KMS-11 (cell line): ENCODE results near the gene RRP1B.
"Not testable (repeated sequence)": the region's sequence is repeated elsewhere in the genome, so short reads cannot be mapped to it uniquely, and the experiment has no call there.

ENCODE experiments used
- H2AFZ ChIP-seq: fragments of 200-600 bp; sonication (generic); 2 replicates; pipeline ENCODE4 v1.6.1; 2016; ENCODE audit warnings: antibody characterized with exemption, mixed run types, low read depth
- H3K27ac ChIP-seq: fragments of 200-600 bp; sonication (generic); 2 replicates; pipeline ENCODE4 v1.6.1; 2016; ENCODE audit warnings: mild to moderate bottlenecking, mixed run types
- H3K27me3 ChIP-seq: fragments of 200-600 bp; sonication (generic); 2 replicates; pipeline ENCODE4 v1.6.1; 2017; ENCODE audit warnings: mild to moderate bottlenecking, low read depth, mixed run types, moderate library complexity; ENCODE audit not compliant: insufficient read depth
- H3K36me3 ChIP-seq: fragments of 200-600 bp; sonication (generic); 2 replicates; pipeline ENCODE4 v1.6.1; 2017; ENCODE audit warnings: mild to moderate bottlenecking, mixed run types; ENCODE audit not compliant: insufficient read depth
- H3K4me1 ChIP-seq: fragments of 200-600 bp; sonication (generic); 2 replicates; pipeline ENCODE4 v1.6.1; 2016; ENCODE audit warnings: mild to moderate bottlenecking, low read depth, mixed run types; ENCODE audit not compliant: poor library complexity, severe bottlenecking
- H3K4me2 ChIP-seq: fragments of 200-600 bp; sonication (generic); 2 replicates; pipeline ENCODE4 v1.7.0; 2016; ENCODE audit warnings: mild to moderate bottlenecking, mixed run types
- H3K4me3 ChIP-seq: fragments of 200-600 bp; sonication (generic); IDR thresholded peaks from 2 replicates; pipeline ENCODE4 v1.6.1; 2017; ENCODE audit warnings: low read depth, low read length, mixed read lengths; ENCODE audit not compliant: insufficient read depth
- H3K79me2 ChIP-seq: fragments of 200-600 bp; sonication (generic); 2 replicates; pipeline ENCODE4 v1.6.1; 2016; ENCODE audit warnings: low read depth, mixed run types; ENCODE audit not compliant: insufficient read depth
- H3K9ac ChIP-seq: fragments of 200-600 bp; sonication (generic); 2 replicates; pipeline ENCODE4 v1.6.1; 2016; ENCODE audit warnings: mild to moderate bottlenecking, mixed run types
- H4K20me1 ChIP-seq: fragments of 200-600 bp; sonication (generic); 2 replicates; pipeline ENCODE4 v1.6.1; 2016; ENCODE audit warnings: mild to moderate bottlenecking, mixed run types; ENCODE audit not compliant: insufficient read depth
- TF ChIP-seq, protein P1 (sequence below): fragments of 200-600 bp; sonication (generic); conservative IDR thresholded peaks from 2 replicates; pipeline ENCODE4 v1.6.1; 2017; ENCODE audit warnings: low read depth, mild to moderate bottlenecking, antibody characterized with exemption, low read length, moderate library complexity, mixed read lengths

The RRP1B gene

DNA sequence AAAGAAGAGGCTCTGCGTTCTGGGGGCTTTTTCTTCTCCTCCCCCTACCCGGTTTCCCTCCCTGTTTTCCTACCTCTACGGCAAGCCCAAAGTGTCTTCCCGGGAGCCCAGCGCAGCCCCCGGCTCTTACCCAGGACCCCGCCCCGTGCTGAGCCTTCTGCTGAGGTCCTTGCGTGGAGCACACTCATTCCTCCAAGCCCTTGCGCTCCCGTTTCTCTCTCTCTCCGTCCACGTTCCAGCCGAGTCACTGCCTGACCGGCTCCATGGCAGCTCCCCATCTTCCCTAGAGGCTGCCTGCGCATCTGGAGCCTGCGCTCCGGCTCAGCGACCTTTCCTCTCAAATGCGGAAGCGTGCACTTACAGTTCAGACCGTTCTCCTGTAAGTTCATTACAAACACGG, 34.6 kb downstream of the RRP1B start:
- H3K27me3 ChIP-seq, result no peaks in the 10 kb centered on the region
- H3K4me3 ChIP-seq, result no peak overlapping the region
- H3K27ac ChIP-seq, result no peak overlapping the region
- H3K36me3 ChIP-seq, result peaks cover 22% of the 10 kb centered on the region; the same call in 1 of the 2 replicates
- TF ChIP-seq, protein P1, sequence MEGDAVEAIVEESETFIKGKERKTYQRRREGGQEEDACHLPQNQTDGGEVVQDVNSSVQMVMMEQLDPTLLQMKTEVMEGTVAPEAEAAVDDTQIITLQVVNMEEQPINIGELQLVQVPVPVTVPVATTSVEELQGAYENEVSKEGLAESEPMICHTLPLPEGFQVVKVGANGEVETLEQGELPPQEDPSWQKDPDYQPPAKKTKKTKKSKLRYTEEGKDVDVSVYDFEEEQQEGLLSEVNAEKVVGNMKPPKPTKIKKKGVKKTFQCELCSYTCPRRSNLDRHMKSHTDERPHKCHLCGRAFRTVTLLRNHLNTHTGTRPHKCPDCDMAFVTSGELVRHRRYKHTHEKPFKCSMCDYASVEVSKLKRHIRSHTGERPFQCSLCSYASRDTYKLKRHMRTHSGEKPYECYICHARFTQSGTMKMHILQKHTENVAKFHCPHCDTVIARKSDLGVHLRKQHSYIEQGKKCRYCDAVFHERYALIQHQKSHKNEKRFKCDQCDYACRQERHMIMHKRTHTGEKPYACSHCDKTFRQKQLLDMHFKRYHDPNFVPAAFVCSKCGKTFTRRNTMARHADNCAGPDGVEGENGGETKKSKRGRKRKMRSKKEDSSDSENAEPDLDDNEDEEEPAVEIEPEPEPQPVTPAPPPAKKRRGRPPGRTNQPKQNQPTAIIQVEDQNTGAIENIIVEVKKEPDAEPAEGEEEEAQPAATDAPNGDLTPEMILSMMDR, result no peak
- no peak overlapping the region for H3K4me2 ChIP-seq
- H3K9ac ChIP-seq, result no peak overlapping the region
- no peak overlapping the region for H2AFZ ChIP-seq
- no peaks in the 10 kb centered on the region for H4K20me1 ChIP-seq
- no peaks in the 10 kb centered on the region for H3K79me2 ChIP-seq
- H3K4me1 ChIP-seq, result no peaks in the 10 kb centered on the region

DNA sequence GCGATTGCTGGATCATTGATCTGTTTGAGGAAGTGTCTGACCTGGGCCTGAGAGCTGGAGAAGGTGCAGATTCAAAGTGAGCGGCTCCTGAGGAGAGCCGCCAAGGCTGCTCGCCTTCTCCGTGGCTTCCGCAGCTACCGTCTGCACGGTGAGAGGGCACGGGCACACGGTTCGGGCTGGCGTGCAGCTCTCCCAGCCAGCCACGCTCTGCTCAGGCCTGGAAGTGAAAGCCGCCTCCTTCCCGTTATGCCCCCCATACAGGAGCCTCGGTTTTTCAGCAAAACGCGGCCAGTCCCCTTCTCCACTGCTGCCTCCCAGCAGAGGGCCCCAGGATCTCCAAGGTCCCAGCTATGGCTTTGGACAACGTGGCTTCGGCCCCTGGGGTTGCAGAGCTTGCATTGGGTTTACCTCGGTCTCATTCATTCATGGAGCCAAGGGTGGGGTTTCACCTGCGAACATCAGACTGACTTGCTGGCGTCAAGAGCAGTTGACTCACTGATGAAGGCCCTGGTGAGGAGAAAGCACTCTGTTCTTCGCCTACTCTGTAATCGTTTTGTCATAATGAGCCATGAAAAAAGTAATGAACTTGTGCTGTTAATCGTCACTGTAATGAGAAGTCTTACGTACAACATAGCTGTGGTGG, 35.2 kb downstream of the RRP1B start:
- Histone ChIP-seq H3K4me3 (no peak overlapping the region), H2AFZ (no peak overlapping the region), H3K79me2 (no peaks in the 10 kb centered on the region), H3K4me2 (no peak overlapping the region), H3K36me3 (peaks cover 22% of the 10 kb centered on the region; the same call in 1 of the 2 replicates), H3K27me3 (no peaks in the 10 kb centered on the region), H4K20me1 (no peaks in the 10 kb centered on the region), H3K9ac (no peak overlapping the region), H3K4me1 (no peaks in the 10 kb centered on the region), H3K27ac (no peak overlapping the region)
- TF ChIP-seq, protein P1, result no peak

DNA sequence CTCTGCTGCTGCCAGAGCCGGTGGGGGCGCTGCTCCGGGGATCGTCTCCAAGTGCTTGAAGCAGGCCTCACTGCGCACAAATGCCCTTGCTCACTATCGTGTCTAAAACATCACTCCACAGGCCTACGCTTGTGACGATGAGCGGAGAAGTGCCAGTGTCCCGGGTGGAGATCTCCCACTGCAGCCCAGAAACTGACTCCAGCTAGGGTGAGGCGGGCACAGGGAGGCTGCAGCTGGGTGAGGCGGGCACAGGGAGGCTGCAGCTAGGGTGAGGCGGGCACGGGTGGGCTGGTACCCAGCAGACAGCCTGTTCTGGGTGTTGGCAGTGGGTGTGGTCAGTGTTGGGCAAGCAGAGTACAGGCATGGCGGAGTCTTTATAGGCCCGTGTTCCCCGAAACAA, 36.9 kb downstream of the RRP1B start:
- Histone ChIP-seq H3K36me3 (peaks cover 15% of the 10 kb centered on the region; the same call in 1 of the 2 replicates), H3K27ac (no peak overlapping the region)

DNA sequence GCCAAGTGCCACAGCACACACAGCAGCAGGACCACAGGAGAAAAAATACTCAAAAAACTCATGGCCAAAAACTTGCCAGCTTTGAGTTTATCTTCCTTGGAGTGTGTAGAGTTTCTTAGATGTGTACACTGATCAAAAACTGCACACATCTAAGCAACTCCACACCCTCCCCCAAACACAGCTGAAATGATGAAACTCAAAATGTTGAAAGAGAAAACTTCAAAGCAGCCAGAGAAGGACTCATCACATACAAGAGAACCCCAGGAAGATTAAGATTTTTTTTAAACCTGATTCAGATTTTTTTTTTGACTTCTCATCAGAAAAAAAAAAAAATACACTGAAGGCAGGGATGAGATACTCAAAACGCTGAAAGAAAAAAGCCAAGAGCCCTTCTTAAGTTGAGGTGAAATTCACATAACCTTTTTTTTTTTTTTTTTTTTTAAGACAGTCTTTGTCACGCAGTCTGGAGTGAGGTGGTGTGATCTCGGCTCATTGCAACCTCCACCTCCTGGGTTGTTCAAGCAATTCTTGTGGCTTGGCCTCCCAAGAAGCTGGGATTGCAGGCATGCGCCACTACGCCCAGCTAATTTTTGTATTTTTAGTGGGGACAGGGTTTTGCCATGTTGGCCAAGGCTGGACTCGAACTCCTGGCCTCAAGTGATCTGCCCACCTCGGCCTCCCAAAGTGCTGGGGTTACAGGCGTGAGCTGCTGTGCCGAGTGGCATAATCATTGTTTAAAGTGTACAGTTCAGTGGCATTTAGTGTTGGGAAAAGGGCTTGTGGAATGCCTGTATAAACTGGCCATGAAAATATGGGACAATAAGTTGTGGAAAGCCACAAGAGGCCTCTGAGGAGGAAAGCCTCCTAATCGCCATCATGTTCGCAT, 38.6 kb downstream of the RRP1B start:
- Histone ChIP-seq H3K27me3 (no peaks in the 10 kb centered on the region), H3K4me1 (peaks cover 8% of the 10 kb centered on the region), H4K20me1 (no peaks in the 10 kb centered on the region), H3K36me3 (peaks cover 6% of the 10 kb centered on the region; the same call in 1 of the 2 replicates), H3K79me2 (no peaks in the 10 kb centered on the region), H3K4me2 (no peak overlapping the region), H3K27ac (no peak overlapping the region), H3K9ac (no peak overlapping the region), H2AFZ (no peak overlapping the region), H3K4me3 (no peak overlapping the region)
- TF ChIP-seq, protein P1, result no peak

More for the DNA sequence above, 36.9 kb downstream of the RRP1B start:
- no peak overlapping the region for H3K4me2 ChIP-seq
- H3K27me3 ChIP-seq, result no peaks in the 10 kb centered on the region
- H3K9ac ChIP-seq, result no peak overlapping the region
- TF ChIP-seq, protein P1, result no peak
- no peak overlapping the region for H2AFZ ChIP-seq
- H3K79me2 ChIP-seq, result no peaks in the 10 kb centered on the region
- no peak overlapping the region for H3K4me3 ChIP-seq
- peaks cover 7% of the 10 kb centered on the region for H3K4me1 ChIP-seq
- no peaks in the 10 kb centered on the region for H4K20me1 ChIP-seq

DNA sequence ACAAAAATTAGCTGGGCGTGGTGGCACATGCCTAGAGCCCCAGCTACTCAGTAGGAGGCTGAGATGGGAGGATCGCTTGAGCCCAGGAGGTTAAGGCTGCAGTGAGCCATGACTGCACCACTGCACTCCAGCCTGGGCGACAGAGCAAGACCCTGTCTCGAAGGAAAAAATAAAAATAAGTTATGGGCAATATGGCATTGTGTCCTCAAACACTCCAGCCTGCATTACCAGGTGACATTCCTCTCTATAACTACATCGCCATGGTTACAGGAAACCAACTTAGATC, 40.1 kb downstream of the RRP1B start:
- H3K27me3 ChIP-seq, H3K36me3 ChIP-seq, H3K4me2 ChIP-seq, H3K4me3 ChIP-seq, H2AFZ ChIP-seq, H3K27ac ChIP-seq, H3K4me1 ChIP-seq, H3K79me2 ChIP-seq, H4K20me1 ChIP-seq, H3K9ac ChIP-seq: not testable (repeated sequence)
